Panc1 (cell line): ENCODE results near the gene COMMD1.

Experiments
- POLR2AphosphoS5 ChIP-seq: IDR thresholded peaks from 2 replicates; pipeline ENCODE4 v1.6.1; 2012; ENCODE audit warnings: mild to moderate bottlenecking, low read depth, low read length, moderate library complexity
- SIN3A ChIP-seq: IDR thresholded peaks from 2 replicates; pipeline ENCODE4 v1.6.1; 2012; ENCODE audit warnings: low read depth, mild to moderate bottlenecking, low read length, moderate library complexity, borderline replicate concordance; ENCODE audit not compliant: insufficient read depth
- TCF7L2 ChIP-seq: IDR thresholded peaks from 2 replicates; pipeline ENCODE4 v1.6.1; 2011; ENCODE audit warnings: mild to moderate bottlenecking, low read depth, low read length, inconsistent platforms
- TF ChIP-seq, protein P1 (sequence below): fragments of 450-650 bp; IDR thresholded peaks from 2 replicates; pipeline ENCODE4 v1.5.1; 2017; ENCODE audit warnings: mild to moderate bottlenecking
- TF ChIP-seq, protein P2 (sequence below), 2 experiments: IDR thresholded peaks; 2 replicates each; pipeline ENCODE4 v1.6.1; 2011 to 2012; ENCODE audit warnings: low read depth in 2 of 2, control low read depth in 1 of 2, low read length in 1 of 2, mild to moderate bottlenecking in 1 of 2, moderate library complexity in 1 of 2; ENCODE audit not compliant: insufficient read depth in 1 of 2

DNA sequence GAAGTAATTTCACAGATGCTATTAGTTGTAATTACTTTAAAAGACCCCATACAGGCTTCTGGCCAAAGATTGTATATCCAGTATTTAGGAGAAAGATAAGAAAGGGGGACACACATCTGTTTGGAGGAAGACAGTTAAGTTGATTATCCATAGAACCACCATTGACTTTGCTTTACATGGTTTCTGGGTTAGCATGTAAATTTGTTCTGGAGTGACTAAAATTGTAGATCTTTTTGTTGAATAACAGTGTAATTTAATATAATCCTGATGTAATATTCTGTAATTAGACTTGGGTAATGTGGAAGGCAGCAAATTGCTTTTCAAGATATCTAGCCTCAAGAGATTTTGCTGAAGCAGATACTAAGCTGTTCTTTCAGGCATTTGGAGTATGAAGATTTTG lies 17.2 kb downstream of the COMMD1 start:
- TF ChIP-seq, protein P1, sequence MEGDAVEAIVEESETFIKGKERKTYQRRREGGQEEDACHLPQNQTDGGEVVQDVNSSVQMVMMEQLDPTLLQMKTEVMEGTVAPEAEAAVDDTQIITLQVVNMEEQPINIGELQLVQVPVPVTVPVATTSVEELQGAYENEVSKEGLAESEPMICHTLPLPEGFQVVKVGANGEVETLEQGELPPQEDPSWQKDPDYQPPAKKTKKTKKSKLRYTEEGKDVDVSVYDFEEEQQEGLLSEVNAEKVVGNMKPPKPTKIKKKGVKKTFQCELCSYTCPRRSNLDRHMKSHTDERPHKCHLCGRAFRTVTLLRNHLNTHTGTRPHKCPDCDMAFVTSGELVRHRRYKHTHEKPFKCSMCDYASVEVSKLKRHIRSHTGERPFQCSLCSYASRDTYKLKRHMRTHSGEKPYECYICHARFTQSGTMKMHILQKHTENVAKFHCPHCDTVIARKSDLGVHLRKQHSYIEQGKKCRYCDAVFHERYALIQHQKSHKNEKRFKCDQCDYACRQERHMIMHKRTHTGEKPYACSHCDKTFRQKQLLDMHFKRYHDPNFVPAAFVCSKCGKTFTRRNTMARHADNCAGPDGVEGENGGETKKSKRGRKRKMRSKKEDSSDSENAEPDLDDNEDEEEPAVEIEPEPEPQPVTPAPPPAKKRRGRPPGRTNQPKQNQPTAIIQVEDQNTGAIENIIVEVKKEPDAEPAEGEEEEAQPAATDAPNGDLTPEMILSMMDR: no peak
- TF ChIP-seq, protein P2, sequence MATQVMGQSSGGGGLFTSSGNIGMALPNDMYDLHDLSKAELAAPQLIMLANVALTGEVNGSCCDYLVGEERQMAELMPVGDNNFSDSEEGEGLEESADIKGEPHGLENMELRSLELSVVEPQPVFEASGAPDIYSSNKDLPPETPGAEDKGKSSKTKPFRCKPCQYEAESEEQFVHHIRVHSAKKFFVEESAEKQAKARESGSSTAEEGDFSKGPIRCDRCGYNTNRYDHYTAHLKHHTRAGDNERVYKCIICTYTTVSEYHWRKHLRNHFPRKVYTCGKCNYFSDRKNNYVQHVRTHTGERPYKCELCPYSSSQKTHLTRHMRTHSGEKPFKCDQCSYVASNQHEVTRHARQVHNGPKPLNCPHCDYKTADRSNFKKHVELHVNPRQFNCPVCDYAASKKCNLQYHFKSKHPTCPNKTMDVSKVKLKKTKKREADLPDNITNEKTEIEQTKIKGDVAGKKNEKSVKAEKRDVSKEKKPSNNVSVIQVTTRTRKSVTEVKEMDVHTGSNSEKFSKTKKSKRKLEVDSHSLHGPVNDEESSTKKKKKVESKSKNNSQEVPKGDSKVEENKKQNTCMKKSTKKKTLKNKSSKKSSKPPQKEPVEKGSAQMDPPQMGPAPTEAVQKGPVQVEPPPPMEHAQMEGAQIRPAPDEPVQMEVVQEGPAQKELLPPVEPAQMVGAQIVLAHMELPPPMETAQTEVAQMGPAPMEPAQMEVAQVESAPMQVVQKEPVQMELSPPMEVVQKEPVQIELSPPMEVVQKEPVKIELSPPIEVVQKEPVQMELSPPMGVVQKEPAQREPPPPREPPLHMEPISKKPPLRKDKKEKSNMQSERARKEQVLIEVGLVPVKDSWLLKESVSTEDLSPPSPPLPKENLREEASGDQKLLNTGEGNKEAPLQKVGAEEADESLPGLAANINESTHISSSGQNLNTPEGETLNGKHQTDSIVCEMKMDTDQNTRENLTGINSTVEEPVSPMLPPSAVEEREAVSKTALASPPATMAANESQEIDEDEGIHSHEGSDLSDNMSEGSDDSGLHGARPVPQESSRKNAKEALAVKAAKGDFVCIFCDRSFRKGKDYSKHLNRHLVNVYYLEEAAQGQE (IDR thresholded peaks at IDR 0.05; ENCODE audit: insufficient read depth in 1 of 2, low read depth in 2 of 2, low read length in 1 of 2): no peak
- TF ChIP-seq TCF7L2: no peak
- TF ChIP-seq POLR2AphosphoS5: no peak
- no peak for TF ChIP-seq SIN3A
